NCI-H510A treated with DMSO at 0.1 percent for 48 hours (cell line): ENCODE measurements around the gene ZBTB47.
A peak's percentile ranks its signal among the peaks of the same experiment; 100 is the strongest.

ENCODE experiments used
- DNase-seq: peaks from one replicate; lab custom pipeline; 2025; lab: John Stamatoyannopoulos, UW

ZBTB47 gene

DNA sequence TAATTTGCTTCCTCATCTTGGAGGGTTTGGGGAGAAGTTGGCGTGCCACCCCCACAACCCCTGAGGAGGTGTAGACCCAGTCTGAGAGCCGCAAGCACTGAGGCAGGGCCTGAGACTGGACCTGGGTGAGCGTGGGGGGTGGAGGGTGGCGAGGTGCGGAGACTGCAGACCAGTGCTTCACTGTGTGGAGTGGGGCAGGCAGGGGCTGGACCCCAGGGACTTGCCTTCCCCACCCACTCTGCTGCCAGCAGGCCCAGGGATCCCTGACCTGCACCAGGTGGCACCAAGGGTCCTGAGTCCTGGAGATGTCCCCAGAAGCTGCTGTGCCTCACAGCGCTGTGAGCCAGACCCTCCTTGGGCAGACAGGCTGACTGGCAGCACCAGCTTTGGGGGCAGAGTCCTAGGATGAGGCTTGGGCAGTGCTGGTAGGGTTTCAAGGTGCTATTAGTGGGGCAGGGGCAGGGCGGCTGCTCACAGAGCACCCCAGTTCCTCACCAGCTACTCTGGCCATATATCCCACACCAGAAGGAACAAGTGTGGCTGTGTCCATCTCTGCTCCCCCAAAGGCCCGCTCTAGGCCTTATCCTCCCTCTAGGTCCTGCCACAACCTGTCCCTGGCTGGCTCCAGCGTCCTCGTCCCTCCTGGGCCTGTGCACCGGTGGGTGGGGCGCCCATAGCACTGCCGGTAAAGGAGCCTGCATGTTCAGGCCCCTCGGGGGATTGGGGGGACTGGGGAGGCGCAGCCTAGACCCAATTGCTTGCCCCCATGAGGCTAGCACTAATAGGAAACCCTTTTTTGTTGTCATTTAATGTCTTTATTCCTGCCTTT lies 11.8 kb downstream of the ZBTB47 start:
- no peak for DNase-seq

DNA sequence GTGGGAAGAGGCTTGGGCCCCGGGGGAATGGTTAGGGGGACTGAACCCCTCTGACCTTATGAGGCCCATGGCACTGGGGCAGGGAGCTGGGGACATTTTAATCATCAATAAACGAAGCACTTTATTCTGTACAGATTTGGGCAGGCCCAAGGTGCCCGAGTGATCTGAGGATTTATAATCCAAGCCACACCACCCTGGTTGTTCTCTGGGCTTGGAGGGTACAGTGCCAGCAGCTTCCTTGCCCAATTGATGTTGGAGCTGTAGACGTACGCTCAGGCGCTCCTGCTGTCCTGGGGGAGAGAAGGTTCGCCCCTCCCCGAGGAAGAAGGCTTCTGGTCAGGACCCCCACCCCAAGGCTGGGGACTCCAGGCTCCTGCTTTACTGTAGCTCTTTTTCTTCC lies 12.5 kb downstream of the ZBTB47 start:
- DNase-seq: no peak

- no peak for DNase-seq
These were observed 13.1 kb downstream of the ZBTB47 start for GRCh38 chr3:42666577-42666998.

DNA sequence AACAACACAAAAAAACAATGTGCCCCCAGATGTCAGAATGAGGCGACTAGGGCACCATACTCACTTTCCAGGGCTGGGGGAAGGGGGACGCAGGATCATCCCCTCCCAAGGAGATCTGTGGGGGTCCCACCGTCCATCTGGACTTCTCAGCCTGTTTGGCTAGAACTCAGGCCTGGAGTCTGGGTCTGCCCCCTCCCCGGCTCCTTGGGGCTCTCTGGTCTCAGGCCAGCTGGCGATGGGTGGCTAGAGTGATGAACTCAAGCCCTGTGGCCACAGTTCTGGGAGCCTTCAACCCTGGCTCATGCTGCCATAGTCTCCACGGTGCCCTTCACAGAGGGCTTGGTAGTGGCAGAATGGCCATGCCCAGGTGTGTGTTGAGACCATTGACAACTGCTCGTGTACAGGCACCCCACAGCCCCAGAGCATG lies 13.6 kb downstream of the ZBTB47 start:
- no peak for DNase-seq

- peak; percentile 59 for DNase-seq
These were observed 14.3 kb downstream of the ZBTB47 start for GRCh38 chr3:42667523-42668412.

GRCh38 chr3:42668413-42668760 lies 14.9 kb downstream of the ZBTB47 start:
- DNase-seq: no peak

- no peak for DNase-seq
These were observed 15.3 kb downstream of the ZBTB47 start for GRCh38 chr3:42668793-42669217.

DNA sequence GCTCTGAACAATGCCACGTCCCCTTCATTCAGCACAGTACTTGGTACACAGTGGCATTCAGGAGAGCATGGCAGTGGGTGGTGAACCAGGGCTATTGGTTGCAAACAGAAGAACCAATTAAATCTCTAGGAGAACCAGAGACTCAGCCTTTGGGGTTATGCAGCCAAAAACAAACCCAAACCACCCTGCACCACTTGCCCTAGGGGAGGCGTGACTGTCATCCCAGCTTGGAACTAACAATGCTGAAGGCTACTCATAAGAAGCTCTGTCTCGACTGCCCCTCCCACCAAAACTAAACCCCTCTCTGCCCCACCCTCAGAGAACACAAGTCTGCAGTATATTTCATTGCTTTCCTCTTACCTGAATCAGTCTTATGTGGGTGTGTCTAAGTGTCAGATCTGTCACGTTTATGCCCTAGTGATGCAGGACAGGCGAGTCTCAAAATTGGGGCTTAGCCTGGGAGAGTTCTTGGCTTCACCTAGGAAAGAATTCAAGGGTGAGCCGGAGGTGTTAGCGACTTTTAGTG lies 16.6 kb downstream of the ZBTB47 start:
- DNase-seq: no peak

GRCh38 chr3:42670670-42671069 lies 17.2 kb downstream of the ZBTB47 start:
- DNase-seq: no peak

- DNase-seq: no peak
These were observed 19.0 kb downstream of the ZBTB47 start for GRCh38 chr3:42672515-42672914.

DNA sequence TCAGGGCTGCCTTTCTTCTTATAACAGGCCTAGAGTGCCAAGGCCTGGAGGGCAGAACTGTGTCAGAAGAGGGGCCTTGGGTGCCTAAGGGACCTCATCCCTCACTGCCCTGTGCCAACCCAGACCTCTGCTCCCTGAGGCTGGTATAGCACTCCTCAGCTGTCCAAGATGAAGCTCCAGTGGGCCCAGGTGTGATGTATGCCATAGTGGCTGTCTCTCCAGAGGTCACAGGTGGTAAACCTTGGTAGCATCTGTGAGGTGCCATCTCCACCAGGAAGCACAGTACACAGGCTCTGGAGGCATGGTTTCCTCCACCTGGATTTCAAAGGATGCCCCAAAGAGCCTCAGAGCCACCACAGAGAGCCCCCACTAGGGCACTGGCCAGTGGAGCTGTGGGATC lies 19.6 kb downstream of the ZBTB47 start:
- no peak for DNase-seq

DNA sequence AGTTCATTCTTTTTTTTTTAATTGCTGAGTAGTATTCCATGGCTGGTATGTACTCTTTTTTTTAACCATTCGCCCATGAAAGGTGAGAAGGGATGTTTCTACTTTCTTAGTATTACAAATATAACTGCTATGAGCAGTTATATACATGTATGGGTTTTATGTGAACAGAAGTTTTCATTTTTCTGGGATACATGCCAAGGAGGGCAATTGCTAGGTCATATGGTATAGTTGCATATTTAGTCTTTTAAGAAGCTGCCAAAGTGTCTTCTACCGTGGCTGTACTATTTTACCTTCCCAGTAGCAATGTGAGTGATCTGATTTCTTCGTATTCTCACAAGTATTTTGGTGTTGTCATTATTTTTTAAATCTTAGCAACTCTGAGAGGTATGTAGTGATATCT lies 20.6 kb downstream of the ZBTB47 start:
- DNase-seq: no peak

DNA sequence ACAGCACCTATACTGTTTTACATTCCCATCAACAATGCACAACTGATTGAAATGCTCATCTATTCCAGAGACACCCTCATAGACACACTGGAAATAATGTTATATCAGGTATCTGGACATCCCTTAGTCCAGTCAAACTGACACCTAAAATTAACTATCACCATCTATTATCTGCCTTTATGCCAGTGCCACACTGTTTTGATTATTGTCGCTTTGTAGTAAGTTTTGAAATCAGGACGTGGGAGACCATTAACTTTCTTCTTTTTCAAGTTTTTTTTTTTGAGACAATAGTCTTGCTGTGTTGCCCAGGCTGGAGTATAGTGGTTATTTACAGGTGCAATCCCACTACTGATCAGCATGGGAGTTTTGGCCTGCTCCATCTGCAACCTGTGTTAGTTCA lies 22.4 kb downstream of the ZBTB47 start:
- DNase-seq: no peak

GRCh38 chr3:42678447-42678846 lies 24.9 kb downstream of the ZBTB47 start:
- DNase-seq: no peak

GRCh38 chr3:42680271-42680670 lies 26.8 kb downstream of the ZBTB47 start:
- DNase-seq: no peak

GRCh38 chr3:42680806-42681205 lies 27.3 kb downstream of the ZBTB47 start:
- no peak for DNase-seq

DNA sequence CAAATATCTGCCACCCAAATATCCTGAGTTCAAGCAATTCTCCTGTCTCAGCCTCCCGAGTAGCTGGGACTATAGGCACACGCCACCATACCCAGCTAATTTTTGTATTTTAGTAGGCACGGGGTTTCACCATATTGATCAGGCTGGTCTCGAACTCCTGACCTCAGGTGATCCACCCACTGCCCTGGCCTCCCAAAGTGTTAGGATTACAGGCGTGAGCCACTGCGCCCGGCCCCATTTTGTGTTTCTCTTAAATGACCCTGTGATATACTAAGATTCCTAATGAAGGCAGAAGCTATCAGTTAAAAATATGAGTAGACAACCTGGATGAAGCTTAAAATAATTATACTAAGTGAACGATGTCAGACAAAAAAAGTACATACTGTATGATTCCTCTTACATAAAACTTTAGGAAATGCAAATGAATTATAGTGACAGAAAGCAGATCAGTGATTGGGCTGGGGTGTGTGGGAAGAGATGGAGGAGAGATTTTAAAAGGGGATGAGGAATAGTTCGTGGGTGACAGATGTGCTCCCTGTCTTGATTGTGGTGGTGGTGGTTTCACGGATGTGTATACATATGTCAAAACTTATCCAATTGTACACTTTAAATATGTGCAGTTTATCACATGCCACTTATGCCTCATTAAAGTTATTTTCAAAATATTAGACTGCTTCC lies 28.0 kb downstream of the ZBTB47 start:
- DNase-seq: no peak

DNA sequence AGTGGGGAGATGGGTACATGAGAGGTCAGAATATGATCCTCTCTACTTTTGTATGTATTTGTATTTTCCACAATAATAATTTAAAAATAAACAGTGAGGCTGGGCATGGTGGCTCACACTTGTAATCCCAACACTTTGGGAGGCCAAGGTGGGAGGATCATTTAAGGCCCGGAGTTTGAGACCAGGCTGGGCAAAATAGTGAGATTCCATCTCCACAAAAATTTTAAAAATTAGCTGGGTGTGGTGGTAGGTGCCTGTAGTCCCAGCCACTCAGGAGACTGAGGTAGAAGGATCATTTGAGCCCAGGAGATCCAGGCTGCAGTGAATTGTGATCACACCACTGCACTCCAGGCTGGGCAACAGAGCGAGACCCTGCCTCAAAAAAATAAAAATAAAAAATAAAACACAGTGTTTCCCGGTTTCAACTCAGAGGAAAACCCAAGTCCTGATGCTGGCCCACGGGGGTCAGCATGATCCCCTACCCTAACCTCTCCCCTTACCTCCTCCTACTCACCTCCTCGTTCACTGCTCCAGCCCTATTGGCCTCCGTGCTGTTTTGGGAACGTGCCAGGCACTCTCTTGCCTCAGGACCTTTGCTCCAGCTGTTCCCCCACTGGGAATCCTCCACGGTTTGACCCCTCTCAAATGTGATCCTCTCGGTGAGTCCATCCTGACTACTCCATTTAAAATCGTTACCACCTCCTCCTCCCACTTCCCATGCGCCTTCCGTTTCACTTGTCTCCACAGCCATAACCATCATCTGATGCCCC lies 29.0 kb downstream of the ZBTB47 start:
- no peak for DNase-seq

DNA sequence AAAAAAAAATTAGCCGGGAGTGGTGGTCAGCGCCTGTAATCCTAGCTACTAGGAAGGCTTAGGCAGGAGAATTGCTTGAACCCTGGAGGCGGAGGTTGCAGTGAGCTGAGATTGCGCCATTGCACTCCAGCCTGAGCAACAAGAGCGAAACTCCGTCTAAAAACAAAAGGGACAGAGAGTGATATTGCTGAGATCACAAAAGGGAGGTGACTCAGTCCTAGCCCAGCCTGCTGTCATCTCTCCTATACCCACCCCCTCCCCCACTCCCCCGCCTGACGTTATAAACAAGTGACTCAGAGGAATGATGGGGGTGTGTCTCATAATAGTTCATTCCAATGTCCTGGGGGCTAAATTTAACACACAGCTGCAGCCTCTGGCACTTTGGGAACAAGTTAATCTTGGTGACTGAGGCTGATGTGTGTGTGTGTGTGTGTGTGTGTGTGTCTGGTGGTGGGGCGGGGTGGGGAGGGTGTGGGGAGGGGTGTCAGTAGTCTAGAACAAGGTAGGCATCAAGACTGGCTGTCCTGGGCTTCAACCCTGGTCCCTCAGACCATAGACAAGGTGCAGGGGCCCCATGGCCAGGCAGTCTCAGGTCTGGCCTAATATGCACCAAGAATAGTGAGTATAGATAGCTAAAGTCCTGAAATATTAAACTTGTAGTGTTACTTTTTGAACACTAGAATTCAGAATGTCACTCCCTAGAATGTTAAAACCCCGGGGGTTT lies 30.5 kb downstream of the ZBTB47 start:
- DNase-seq: no peak

DNA sequence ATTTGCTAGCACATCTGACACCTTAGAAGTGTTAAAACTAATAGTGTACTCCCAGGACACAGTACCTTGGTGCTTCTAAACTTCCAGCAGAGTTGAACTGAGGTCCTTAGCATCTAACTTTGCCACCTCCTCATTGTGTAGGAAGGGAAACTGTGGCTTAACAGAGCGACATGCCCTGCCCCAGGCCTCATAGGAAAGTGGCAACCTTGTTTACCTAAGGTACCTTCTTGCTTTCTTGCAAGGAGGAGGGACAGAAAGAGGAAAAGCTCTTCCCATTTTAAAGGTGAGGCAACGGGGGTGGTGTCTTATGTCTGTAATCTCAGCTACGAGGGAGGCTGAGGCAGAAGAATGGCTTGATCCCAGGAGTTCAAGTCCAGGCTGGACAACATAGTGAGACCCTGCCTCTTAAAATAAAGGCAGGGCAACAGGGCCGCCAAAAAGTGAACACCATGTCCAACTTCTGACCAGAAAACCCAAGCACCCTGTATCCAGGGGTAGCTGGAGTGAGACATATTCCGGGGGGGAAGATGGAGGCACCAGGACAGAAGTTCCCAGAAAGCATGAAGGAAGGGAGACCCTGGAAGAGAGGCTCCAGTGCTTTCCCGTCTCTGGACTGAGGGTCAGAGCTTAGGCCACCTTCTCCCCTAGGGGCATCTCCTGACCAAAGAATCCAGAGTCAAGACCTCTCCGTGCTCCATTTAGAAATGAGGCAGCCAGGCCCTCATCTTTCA lies 31.3 kb downstream of the ZBTB47 start:
- DNase-seq: no peak
